Measurements from ENCODE around the gene MREG.
"Not testable (repeated sequence)": the region's sequence is repeated elsewhere in the genome, so short reads cannot be mapped to it uniquely, and the experiment has no call there.

The MREG gene

DNA sequence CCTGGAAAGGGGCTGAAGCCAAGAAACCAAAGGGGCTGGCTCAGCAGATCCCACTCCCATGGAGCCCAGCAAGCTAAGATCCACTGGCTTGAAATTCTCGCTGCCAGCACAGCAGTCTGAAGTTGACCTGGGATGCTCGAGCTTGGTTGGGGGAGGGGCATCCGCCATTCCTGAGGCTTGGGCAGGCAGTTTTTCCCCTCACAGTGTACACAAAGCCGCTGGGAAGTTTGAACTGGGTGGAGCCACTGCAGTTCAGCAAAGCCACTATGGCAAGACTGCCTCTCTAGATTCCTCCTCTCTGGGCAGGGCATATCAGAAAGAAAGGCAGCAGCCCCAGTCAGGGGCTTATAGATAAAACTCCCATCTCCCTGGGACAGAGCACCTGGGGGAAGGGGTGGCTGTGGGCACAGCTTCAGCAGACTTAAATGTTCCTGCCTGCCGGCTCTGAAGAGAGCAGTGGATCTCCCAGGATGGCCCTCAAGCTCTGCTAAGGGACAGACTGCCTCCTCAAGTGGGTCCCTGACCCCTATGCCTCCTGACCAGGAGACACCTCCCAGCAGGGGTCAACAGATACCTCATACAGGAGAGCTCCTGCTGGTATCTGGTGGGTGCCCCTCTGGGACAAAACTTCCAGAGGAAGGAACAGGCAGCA, 24.7 kb downstream of the MREG start:
- in situ Hi-C loops (cut with HindIII; ENCODE audit: low sequenced_read_pairs) = not testable (repeated sequence)

DNA sequence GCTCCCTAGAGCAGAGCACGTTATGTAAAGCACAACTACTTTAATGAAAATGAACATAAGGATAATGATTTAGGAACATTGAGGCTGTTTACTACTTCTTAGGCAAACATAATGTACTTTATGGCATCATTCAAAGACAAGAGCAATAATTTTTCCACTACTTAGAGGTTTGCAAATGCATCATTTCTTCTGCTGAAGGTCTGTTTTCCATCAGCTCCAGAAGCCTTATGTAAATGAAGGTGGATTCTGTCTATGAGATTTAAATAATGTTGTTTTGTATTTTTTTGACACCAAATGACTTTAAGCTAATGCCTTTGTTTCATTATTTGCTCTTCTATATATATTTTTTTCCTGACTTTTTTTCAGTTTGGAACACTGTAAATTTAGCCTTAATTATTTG, 28.1 kb downstream of the MREG start:
- in situ Hi-C loops (cut with HindIII; ENCODE audit: low sequenced_read_pairs) = no loop called here

DNA sequence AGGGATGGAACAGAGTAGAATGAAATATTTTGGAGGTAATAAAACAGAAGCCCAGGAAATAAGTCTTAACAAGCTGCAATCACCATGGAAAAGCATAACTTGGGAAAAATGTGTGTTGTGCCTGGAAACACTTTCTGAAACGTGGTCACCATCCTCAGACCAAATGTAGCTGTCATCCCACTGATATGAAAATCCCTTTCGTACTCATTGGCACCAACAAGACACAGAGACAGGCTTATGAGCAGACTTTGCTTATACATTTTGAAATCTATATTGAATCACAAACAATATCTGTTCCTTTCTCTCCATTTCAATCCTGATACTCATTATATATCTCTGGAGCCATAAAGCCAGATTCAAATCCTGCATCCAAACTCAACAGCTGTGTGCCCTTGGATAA, 28.7 kb downstream of the MREG start:
- in situ Hi-C loops (cut with HindIII; ENCODE audit: low sequenced_read_pairs) = no loop called here

DNA sequence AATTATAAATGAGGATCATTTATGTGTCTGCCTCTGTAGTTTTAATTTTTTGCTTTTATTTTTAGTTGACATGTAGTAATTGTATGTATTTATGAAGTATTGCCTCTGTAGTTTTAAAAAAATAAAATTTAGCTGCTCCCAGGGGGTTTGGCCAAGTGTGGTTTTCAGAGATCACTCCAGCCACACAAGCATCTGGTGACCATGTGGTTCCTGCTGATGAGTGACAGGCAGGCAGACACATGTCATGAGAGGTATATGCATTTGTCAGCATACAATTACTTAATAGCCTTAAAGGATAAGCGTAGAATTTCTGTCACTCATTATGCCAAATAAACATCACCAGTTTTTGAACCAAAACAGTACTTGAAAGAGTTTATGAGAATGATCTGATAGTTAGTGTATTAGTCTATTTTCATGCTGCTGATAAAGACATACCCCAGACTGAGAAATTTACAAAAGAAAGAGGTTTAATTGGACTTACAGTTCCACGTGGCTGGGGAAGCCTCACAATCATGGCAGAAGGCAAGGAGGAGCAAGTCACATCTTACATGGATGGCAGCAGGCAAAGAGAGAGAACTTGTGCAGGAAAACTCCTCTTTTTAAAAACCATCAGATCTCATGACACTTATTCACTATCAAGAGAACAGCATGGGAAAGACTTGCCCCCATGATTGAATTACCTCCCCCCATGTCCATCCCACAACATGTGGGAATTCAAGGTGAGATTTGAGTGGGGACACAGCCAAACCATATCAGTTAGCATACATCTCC, 29.6 kb downstream of the MREG start:
- in situ Hi-C loops (cut with HindIII; ENCODE audit: low sequenced_read_pairs) = no loop called here

DNA sequence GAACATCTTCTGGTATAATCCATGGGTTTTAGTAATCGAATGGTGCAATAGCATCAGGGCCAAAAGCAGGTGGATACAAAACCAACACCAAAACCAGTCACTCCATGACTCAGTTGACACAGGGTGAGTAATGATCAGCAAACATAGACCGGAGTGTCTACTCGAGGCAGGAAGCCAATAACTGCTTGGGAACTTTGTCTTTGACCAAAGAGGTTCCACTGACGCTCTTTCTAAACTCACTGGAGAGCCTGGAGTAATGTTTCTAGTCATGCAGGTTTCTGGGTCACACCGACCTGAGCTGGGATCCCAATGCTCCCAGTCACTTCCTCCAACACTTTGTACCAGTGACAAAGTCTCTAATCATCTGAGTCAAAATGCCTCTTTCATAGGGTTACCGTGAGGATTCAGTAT, 30.9 kb downstream of the MREG start:
- in situ Hi-C loops (cut with HindIII; ENCODE audit: low sequenced_read_pairs) = no loop called here

DNA sequence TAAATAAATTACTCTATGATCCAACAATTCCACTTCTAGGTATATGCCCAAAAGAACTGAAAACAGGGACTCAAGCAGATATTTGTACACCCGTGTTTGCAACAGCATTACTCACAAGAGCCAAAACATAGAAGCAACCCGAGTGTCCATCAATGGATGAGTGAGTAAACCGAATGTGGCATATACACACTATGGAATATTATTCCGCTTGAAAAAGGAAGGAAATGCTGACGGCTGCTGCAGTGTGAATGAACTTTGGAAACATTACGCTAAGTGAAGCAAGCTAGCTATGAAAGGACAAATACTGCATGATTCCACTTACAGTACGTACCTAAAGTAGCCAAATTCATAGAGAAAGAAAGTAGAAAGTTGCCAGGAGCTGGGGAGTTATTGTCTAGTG, 32.2 kb downstream of the MREG start:
- in situ Hi-C loops (cut with HindIII; ENCODE audit: low sequenced_read_pairs) = no loop called here

DNA sequence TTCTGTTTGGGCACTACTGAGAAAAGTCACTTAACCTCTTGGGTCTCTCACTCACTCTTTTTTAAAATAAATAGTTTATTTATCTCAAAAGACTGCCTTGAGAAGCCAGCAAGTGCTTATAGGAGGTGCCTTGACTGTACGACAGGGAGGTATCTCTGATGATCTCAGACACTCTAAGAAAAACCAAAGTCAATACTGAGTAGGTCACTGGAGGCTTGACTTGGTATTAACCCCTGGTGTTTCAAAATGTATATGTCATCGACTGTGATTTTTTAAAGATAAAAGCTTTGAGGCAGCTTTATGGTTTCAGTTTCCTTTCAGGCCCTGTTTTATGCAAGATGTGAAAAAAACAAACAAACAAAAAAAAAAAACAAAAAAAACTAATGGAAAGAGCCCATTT, 33.7 kb downstream of the MREG start:
- in situ Hi-C loops (cut with HindIII; ENCODE audit: low sequenced_read_pairs) = no loop called here

DNA sequence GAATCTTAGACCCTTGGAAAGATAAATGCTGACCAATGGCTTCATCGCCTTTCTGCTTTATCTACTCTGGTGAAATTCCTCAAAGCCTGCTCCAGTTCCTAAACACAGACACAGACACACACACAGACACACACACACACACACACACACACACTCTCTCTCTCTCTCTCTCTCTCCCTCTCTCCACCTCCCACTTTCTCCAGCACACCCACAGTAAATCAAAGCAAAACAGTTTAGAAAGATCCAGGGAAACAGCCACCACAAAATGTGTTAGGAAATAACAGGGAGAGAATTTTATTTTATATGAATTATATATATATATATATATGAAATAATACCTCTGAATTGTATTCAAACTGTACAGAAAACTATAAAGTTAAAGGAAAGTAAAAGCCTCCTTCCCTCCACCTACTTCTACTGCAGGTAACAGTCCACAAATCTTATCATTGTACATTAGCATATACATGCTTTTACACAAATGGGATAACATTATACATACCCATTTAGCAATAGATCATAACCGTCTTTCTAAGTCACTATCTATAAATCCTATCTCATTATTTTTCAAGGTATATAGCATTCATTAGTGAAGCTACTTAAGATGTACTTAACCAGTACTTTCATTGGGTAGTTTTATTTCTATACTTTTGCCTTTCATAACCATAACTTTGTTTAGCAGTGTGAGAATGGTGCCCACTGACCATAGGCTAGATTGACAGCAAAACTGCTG, 38.5 kb downstream of the MREG start:
- in situ Hi-C loops (cut with HindIII; ENCODE audit: low sequenced_read_pairs) = no loop called here

DNA sequence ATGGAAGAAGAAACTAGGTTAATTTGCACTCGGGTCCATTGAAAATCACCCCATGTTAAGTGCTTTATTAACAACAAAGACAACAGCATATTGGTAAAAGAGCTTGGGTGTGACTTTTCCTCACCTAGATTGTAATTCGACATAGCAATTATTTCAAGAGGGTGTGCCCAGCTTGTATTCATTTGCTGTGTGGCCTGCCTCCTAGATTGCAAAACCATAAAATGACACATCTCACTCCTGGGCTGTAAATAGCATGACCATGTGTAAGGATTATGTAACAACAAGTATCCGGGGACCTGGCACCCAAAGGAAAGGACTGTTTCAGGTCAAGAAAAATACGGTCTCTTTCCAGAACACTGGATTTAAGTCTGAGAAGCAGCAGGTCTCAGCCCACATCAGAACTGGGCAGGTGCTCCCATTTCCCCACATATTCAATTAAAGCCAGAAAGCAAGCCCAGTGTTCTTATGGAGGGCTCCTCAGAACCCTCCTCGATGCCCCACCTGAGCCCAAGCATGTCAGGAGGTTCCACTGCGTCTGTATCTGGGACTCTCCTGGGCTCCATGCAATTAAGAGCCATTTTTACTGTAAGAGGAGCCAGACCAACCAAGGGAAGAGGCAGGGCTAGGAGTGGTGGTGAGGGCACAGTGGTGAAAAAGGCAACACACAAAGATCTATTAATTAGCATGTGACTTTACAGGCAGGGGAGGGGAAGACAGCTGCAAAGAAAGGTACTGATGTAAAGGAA, 39.2 kb downstream of the MREG start:
- in situ Hi-C loops (cut with HindIII; ENCODE audit: low sequenced_read_pairs) = no loop called here

DNA sequence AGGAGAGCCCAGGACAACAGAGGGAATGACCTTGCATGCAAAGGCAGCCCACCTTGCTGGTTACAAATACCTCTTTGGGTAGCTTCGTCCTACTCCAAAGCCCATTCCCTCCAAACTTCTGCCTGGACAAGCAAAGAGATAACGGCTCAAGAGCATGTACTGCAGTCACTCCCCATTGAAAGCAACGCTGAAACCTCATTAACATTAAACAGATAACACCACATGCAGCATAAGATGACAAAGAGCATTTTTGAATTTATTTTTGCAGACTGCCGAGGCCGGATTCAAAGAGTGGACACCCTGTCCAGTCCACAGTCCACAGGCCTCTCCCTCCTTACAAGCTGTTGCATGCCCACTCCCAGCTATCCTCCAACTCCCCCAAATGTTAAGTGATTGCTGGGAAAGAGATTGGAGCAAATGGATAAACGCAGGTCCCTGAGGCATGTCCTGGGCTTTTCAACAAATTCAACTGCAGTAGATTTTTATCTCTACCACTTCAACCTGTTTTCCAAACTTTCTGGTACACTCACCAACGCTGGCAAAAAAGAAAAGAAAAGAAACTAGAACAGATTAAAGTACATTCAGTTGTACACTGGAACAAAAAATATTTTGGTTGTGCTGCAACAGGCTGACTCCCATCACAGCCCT, 40.1 kb downstream of the MREG start:
- in situ Hi-C loops (cut with HindIII; ENCODE audit: low sequenced_read_pairs) = no loop called here

DNA sequence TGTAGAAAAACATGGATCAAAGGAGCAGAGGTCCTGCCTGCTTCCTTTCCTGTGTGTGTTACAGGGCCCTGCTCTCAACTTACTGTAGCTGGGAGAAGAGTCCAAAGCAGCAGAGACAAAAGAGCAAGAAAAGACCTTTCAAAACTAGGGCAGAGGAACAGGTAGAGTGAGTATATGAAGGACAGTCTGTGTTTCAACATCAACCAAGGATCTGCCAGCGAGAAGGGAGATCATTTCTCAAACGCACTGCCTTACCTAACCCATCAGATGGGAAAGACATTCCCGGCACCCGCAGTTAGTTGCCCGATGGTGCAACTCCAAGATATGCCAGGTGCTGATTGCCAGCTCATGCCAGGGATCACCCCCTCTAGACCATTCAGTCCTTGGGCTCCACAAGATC, 41.7 kb downstream of the MREG start:
- in situ Hi-C loops (cut with HindIII; ENCODE audit: low sequenced_read_pairs) = no loop called here

DNA sequence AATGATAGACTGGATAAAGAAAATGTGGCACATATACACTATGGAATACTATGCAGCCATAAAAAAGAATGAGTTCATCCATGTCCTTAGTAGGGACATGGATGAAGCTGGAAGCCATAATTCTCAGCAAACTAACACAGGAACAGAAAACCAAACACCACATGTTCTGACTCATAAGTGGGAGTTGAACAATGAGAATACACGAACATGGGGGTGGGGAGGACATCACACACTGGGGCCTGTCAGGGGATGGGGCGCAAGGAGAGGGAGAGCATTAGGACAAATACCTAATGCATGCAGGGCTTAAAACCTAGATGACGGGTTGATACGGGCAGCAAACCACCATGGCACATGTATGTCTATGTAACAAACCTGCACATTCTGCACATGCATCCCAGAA, 42.5 kb downstream of the MREG start:
- in situ Hi-C loops (cut with HindIII; ENCODE audit: low sequenced_read_pairs) = not testable (repeated sequence)

DNA sequence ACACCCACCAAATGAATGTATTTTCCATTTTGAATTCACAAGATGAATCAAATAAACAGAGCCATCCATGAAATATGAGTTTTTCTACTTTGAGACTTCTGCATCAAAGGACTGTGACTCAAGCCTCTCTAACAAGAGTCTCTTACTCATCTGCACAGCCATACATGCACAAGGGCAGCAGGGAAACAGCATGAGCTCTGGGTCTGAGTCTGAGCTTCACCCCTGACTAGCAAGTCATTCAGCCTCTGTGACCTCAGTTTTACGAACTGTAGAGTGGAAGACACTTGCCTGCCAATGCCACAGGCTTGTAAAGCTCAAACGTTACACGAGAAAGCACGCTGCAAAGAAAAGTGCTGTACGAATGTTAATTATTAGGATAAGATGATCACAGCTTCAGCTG, 42.9 kb downstream of the MREG start:
- in situ Hi-C loops (cut with HindIII; ENCODE audit: low sequenced_read_pairs) = no loop called here

DNA sequence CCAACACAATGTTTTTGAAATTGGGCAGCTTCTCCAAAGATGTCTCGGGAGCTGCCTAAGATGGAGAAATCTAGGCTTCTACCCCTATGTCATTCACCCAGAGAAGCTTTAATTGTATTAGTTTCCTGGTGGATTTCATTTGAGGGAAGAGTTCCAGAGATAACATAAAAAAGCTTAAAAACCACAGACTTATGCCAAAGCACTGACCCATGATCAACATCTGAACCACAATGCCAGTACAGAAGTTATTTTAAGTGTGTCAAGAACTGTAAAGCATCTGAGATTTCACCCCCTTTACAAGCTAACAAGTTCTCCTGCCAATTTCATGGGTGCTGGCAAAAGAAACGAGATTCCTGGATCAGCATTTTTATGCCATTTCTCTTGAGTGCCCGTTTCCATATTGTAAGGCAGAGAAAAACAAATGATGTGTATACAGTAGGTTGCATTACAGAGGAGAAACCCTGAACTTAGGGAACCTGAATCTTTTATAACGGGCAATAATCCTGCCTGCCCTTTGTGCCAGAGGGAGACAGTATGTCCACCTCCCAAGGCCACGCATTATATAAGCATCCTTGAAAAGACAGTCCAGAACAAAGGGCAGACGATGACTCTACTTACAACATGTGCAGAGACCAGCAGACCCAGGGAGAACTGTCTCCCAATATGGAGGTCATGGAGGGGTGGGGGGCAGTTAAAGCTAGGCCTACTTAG, 44.1 kb downstream of the MREG start:
- in situ Hi-C loops (cut with HindIII; ENCODE audit: low sequenced_read_pairs) = no loop called here

DNA sequence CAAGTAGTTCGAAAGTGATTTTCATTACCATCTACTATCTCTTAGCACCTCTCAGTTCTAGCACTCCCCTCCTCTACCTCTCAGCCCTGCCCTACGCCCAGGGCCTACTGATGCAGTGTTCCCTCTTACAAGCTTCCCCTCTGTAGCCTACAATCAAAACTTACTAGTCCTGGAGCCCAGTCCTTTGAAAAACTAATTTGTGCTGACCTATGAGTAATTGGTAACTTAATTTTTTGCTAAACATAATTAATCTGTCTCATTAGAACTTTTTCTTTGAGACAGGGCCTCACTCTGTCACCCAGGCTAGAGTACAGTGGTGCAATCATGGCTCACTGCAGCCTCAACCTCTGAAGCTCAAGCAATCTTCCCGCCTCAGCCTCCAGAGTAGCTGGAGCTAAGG, 44.9 kb downstream of the MREG start:
- in situ Hi-C loops (cut with HindIII; ENCODE audit: low sequenced_read_pairs) = no loop called here

DNA sequence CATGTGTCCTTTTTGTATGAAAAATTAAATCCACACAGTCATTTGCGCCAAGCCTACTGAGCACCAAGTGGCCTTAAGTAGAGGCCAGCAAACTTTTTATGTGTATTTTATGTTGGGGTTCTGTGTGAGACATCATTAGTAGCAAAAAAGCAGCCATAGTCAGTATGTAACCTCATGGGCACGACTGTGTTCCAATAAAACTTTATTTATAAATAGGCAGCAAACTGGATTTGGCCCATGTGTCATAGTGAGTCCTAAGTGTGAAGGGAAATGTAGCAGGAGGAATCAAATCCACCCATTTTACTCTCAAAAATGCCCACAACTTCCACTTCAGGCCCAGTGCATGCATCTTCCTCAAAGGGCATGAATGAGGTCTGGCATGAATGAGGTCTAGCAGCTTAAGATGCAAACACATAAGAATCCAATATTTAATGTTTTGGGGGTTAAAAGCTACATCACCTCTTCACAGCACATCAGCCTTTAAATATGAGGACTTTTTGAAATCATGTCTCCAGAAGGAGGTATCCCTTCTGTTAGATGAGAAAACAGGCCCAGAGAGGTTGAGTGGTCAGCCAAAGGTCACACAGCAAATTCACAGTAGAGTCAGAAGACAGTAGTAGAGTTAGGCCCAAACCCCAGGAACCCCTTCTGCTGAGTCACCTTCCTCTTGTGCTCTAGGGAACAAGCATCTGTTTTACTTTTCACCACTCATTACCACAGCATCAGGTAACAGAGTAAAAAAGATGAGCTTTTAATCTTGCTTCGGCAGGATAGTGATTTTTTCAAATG, 45.6 kb downstream of the MREG start:
- in situ Hi-C loops (cut with HindIII; ENCODE audit: low sequenced_read_pairs) = no loop called here

DNA sequence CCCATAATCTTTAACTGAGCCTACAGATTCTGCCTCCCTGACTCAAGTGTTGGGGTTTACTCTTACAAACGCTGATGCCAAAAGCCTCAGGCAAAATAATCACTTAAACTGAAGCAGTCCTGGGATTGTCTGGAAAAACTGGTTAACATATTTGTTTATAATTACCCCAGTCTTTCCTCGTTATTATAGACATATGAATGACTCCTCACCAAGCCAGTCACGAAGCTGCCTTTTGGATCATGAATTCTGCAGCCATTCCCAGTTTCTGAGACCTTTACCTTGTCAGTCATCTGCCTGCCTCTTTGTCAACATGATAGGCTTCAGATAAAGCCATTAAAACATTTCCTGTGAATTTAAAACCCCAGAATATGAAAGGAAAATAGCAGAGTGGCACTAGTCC, 46.4 kb downstream of the MREG start:
- in situ Hi-C loops (cut with HindIII; ENCODE audit: low sequenced_read_pairs) = no loop called here

DNA sequence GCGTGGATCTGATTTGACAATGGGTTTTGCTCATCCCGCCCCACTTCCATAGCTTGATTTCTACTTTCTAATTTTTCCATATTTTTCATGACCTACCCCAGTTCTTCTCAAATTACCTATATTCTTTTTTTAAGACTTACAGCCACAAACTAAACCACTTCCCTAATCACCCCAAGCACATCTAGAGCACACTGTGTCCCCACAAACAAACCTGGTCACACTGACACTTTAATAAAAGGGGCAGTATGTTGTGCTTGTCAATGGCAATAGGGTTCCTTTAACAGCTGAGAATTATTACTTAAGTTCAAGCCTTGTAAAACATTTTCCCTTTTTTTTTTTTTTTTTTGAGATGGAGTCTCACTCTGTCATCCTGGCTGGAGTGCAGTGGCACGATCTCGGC, 47.1 kb downstream of the MREG start:
- in situ Hi-C loops (cut with HindIII; ENCODE audit: low sequenced_read_pairs) = no loop called here

DNA sequence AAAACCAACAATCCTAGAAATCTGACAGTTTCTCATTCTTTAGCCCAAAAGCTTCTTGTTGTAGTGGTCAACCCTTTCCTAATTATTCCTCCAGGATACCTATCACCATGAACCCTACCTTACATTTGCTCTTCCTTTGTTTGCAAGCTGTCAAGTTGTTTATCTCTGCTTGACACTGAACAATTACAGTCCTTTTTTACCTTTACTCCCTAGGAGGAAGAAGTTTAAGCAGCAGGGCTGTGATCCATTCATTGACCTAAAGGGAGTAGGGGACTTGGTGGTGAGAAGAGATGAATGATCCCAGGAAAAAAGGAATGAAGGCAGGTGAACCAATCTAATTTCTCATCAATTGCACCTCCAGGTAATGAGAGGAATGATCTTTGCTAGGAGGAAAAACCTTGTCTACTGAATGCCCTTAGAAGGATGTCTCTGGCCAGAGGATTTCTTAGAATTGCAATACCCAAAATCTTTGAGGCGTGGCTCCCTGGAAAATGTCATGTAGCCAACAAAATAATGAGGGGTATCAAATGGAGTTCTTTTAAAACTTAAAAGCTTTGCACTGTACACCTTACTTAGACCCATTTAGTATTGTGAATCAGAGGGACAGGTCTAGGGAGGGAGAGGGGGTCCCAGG, 47.7 kb downstream of the MREG start:
- in situ Hi-C loops (cut with HindIII; ENCODE audit: low sequenced_read_pairs) = no loop called here

All from DLD1 (cell line).